ENCODE results near the gene MCM3AP.

Gene MCM3AP

DNA sequence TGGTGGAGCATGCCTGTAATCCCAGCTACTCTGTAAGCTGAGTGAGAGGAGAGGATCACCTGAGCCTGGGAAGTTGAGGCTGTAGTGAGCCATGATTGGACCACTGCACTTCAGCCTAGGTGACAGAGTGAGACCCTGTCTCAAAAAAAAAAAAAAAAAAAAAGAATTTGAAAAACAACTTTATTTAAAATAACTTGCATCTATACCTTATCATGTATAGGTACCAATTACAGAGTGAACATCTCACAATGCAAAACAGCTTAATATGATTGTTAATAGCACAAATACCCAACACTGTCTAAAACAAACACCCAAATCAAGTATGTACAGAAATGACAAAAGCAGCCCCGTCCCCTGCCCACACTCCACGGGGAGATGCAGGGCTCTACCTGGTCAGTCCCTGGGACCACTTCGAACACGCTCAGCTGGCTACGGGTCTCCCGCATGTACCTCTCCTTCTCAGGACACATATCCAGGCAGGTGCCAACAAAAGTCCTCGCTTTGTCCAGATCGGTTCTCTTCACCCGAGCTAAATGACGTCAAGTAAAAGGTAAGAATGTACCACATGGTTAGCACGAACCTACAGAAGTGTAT, 10.5 kb downstream of the MCM3AP start:
- H3K4me2 ChIP-seq (ENCODE audit: low read depth, low read length, poor library complexity, severe bottlenecking) = no peak overlapping the region

DNA sequence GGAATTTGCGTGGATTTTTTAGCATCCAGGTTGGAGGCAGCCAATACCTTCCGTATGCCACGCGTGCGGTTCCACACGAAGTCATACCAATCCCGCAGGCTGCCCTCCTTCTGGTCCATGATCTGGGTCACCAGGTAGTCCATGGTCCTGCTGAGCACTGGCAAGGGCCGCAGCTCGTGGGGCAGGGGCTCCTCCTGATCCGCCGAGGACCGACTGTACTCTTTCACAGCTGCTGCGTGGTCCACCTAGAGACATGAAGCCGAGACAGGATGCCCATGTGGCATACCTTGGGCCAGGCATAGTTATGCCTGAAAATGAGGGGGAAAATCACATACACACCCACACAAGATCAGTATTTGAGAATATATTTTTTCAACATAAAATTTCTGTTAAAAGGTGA, 12.1 kb downstream of the MCM3AP start:
- no peaks in the 10 kb centered on the region for H3K79me2 ChIP-seq (ENCODE audit: insufficient read depth, low read length)
- no peaks in the 10 kb centered on the region for H3K9me2 ChIP-seq (replicated peaks; ENCODE audit: insufficient read depth, low read length)
- H3K4me3 ChIP-seq (ENCODE audit: insufficient read depth, low read length, poor library complexity, severe bottlenecking) = no peak overlapping the region
- H3K27ac ChIP-seq (ENCODE audit: low read depth, low read length) = no peak overlapping the region
- no peak overlapping the region for H3K9ac ChIP-seq (ENCODE audit: low read length)
- H3F3A ChIP-seq (ENCODE audit: insufficient read depth) = no peaks in the 10 kb centered on the region; the same call in 1 of the 2 replicates
- no peaks in the 10 kb centered on the region for H3K27me3 ChIP-seq (ENCODE audit: low read length)
- H3K9me3 ChIP-seq (ENCODE audit: insufficient read depth, low read length) = no peaks in the 10 kb centered on the region
- peaks cover 19% of the 10 kb centered on the region for H3K36me3 ChIP-seq (ENCODE audit: low read length)
- no peak for TF ChIP-seq EZH2phosphoT487 (conservative IDR thresholded peaks at IDR 0.05; ENCODE audit: low read length)
- TF ChIP-seq, protein P1, sequence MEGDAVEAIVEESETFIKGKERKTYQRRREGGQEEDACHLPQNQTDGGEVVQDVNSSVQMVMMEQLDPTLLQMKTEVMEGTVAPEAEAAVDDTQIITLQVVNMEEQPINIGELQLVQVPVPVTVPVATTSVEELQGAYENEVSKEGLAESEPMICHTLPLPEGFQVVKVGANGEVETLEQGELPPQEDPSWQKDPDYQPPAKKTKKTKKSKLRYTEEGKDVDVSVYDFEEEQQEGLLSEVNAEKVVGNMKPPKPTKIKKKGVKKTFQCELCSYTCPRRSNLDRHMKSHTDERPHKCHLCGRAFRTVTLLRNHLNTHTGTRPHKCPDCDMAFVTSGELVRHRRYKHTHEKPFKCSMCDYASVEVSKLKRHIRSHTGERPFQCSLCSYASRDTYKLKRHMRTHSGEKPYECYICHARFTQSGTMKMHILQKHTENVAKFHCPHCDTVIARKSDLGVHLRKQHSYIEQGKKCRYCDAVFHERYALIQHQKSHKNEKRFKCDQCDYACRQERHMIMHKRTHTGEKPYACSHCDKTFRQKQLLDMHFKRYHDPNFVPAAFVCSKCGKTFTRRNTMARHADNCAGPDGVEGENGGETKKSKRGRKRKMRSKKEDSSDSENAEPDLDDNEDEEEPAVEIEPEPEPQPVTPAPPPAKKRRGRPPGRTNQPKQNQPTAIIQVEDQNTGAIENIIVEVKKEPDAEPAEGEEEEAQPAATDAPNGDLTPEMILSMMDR (IDR thresholded peaks at IDR 0.05; ENCODE audit: insufficient read depth, low read length, poor library complexity, severe bottlenecking) = no peak
- H2AFZ ChIP-seq (ENCODE audit: low read depth, low read length, severe bottlenecking) = no peak overlapping the region
- no peak overlapping the region for H3K4me2 ChIP-seq (ENCODE audit: low read depth, low read length, poor library complexity, severe bottlenecking)
- no peaks in the 10 kb centered on the region for H4K20me1 ChIP-seq (ENCODE audit: low read depth, low read length)

More for the DNA sequence above, 10.5 kb downstream of the MCM3AP start:
- H3K9me3 ChIP-seq (ENCODE audit: insufficient read depth, low read length) = no peaks in the 10 kb centered on the region
- peaks cover 20% of the 10 kb centered on the region for H3K36me3 ChIP-seq (ENCODE audit: low read length)
- H3K9me2 ChIP-seq (replicated peaks; ENCODE audit: insufficient read depth, low read length) = no peaks in the 10 kb centered on the region
- H3K27ac ChIP-seq (ENCODE audit: low read depth, low read length) = no peak overlapping the region
- H3K27me3 ChIP-seq (ENCODE audit: low read length) = no peaks in the 10 kb centered on the region
- H3K9ac ChIP-seq (ENCODE audit: low read length) = no peak overlapping the region
- no peaks in the 10 kb centered on the region; the same call in 1 of the 2 replicates for H3F3A ChIP-seq (ENCODE audit: insufficient read depth)
- TF ChIP-seq EZH2phosphoT487 (conservative IDR thresholded peaks at IDR 0.05; ENCODE audit: low read length) = no peak
- TF ChIP-seq, protein P1 (IDR thresholded peaks at IDR 0.05; ENCODE audit: insufficient read depth, low read length, poor library complexity, severe bottlenecking) = no peak
- H3K4me3 ChIP-seq (ENCODE audit: insufficient read depth, low read length, poor library complexity, severe bottlenecking) = no peak overlapping the region
- peaks cover 7% of the 10 kb centered on the region; the same call in 1 of the 2 replicates for H3K79me2 ChIP-seq (ENCODE audit: insufficient read depth, low read length)
- H4K20me1 ChIP-seq (ENCODE audit: low read depth, low read length) = no peaks in the 10 kb centered on the region
- no peak overlapping the region for H2AFZ ChIP-seq (ENCODE audit: low read depth, low read length, severe bottlenecking)

DNA sequence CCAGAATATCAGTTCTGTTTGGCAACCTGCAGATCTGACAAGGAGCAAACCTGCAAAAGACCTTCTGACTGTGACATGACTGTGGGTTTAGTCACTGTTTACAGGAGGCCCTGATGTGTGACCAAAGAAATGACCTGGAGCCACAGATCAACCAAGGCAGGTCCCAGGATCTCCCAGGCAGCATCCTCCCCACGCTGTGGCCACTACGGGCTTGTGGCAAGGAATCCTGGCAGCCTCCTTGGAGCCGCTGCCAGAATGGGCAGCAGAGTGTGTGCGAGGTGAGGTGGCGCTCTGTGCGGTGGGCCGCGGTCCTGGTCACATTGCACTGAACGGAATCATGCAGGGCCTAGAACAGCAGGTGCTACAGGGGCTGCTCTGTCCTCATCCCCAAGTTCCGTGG, 15.9 kb downstream of the MCM3AP start:
- H2AFZ ChIP-seq (ENCODE audit: low read depth, low read length, severe bottlenecking) = no peak overlapping the region
- no peak overlapping the region for H3K27ac ChIP-seq (ENCODE audit: low read depth, low read length)
- peaks cover 13% of the 10 kb centered on the region for H3K36me3 ChIP-seq (ENCODE audit: low read length)
- H3F3A ChIP-seq (ENCODE audit: insufficient read depth) = no peaks in the 10 kb centered on the region
- no peak overlapping the region for H3K9ac ChIP-seq (ENCODE audit: low read length)
- H3K79me2 ChIP-seq (ENCODE audit: insufficient read depth, low read length) = no peaks in the 10 kb centered on the region
- H4K20me1 ChIP-seq (ENCODE audit: low read depth, low read length) = no peaks in the 10 kb centered on the region
- no peak overlapping the region for H3K4me3 ChIP-seq (ENCODE audit: insufficient read depth, low read length, poor library complexity, severe bottlenecking)
- no peak overlapping the region for H3K4me2 ChIP-seq (ENCODE audit: low read depth, low read length, poor library complexity, severe bottlenecking)
- H3K9me3 ChIP-seq (ENCODE audit: insufficient read depth, low read length) = no peaks in the 10 kb centered on the region
- no peaks in the 10 kb centered on the region for H3K9me2 ChIP-seq (replicated peaks; ENCODE audit: insufficient read depth, low read length)
- no peaks in the 10 kb centered on the region for H3K27me3 ChIP-seq (ENCODE audit: low read length)
- TF ChIP-seq, protein P1 (IDR thresholded peaks at IDR 0.05; ENCODE audit: insufficient read depth, low read length, poor library complexity, severe bottlenecking) = no peak
- TF ChIP-seq EZH2phosphoT487 (conservative IDR thresholded peaks at IDR 0.05; ENCODE audit: low read length) = no peak

Data from SU-DHL-6 (cell line).